Kidney epithelial cell (primary cell): ENCODE results near the gene BBS9. TPM values are rescaled to one million over a fixed set of nuclear protein-coding genes. Genes with fewer than 3 reads are reported as not detected.

Source experiments
- DNase-seq: peaks from one replicate; pipeline ENCODE4 v3.0.0-alpha.2; 2010; ENCODE audit warnings: low read depth
- H3K27me3 ChIP-seq: 2 replicates; pipeline ENCODE4 v1.6.0; 2011; ENCODE audit warnings: low read length; ENCODE audit not compliant: control insufficient read depth, insufficient read depth
- H3K36me3 ChIP-seq: 2 replicates; pipeline ENCODE4 v1.5.1; 2011; ENCODE audit warnings: low read length; ENCODE audit not compliant: control insufficient read depth, insufficient read depth
- H3K4me3 ChIP-seq: 2 replicates; pipeline ENCODE4 v1.5.1; 2011; ENCODE audit warnings: low read depth, mild to moderate bottlenecking, control low read depth, low read length
- CTCF ChIP-seq: IDR thresholded peaks from 2 replicates; pipeline ENCODE4 v1.5.1; 2011; ENCODE audit warnings: mild to moderate bottlenecking, moderate library complexity, low read length, control low read depth, inconsistent platforms; ENCODE audit not compliant: insufficient read depth, poor library complexity, severe bottlenecking
- total RNA-seq: library from RNA; depleted of rRNA; stranded (reverse); fragments of >200 nt; gene quantifications from 2 replicates; pipeline ENCODE4 v1.2.3, GENCODE V29; 2015

Gene BBS9
- total RNA-seq, 1 donor from 2014 or later = 20.4 TPM

GRCh38 chr7:33411020-33411419 is 281.7 kb downstream of the BBS9 start:
- no peaks in the 10 kb centered on the region for H3K36me3 ChIP-seq
- no peak overlapping the region for H3K4me3 ChIP-seq
- no peak for DNase-seq
- no peak for TF ChIP-seq CTCF
- H3K27me3 ChIP-seq = no peaks in the 10 kb centered on the region

- no peaks in the 10 kb centered on the region for H3K27me3 ChIP-seq
- H3K4me3 ChIP-seq = no peak overlapping the region
- H3K36me3 ChIP-seq = no peaks in the 10 kb centered on the region
- no peak for DNase-seq
- no peak for TF ChIP-seq CTCF
Observed at GRCh38 chr7:33412331-33412730, 283.0 kb downstream of the BBS9 start.

- no peak for TF ChIP-seq CTCF
- Histone ChIP-seq H3K36me3 (no peaks in the 10 kb centered on the region), H3K27me3 (no peaks in the 10 kb centered on the region), H3K4me3 (no peak overlapping the region)
- DNase-seq = peak; percentile 21
Observed at GRCh38 chr7:33418251-33418701, 288.9 kb downstream of the BBS9 start.

GRCh38 chr7:33420311-33420940 is 291.1 kb downstream of the BBS9 start:
- no peaks in the 10 kb centered on the region for H3K36me3 ChIP-seq
- no peaks in the 10 kb centered on the region for H3K27me3 ChIP-seq
- no peak for DNase-seq
- no peak overlapping the region for H3K4me3 ChIP-seq
- no peak for TF ChIP-seq CTCF

GRCh38 chr7:33421429-33421828 is 292.1 kb downstream of the BBS9 start:
- no peak for DNase-seq
- no peak overlapping the region for H3K4me3 ChIP-seq
- TF ChIP-seq CTCF = no peak

GRCh38 chr7:33422141-33422540 is 292.8 kb downstream of the BBS9 start:
- TF ChIP-seq CTCF = no peak
- H3K4me3 ChIP-seq = no peak overlapping the region
- H3K27me3 ChIP-seq = no peaks in the 10 kb centered on the region
- no peak for DNase-seq
- H3K36me3 ChIP-seq = no peaks in the 10 kb centered on the region

More at GRCh38 chr7:33421429-33421828, 292.1 kb downstream of the BBS9 start:
- Histone ChIP-seq H3K36me3 (no peaks in the 10 kb centered on the region), H3K27me3 (no peaks in the 10 kb centered on the region)
